ENCODE results near the gene E2F7.

- TF ChIP-seq CTCF (IDR thresholded peaks at IDR 0.05 in 4 of 5, conservative IDR thresholded peaks at IDR 0.05 in 1 of 5), result no peak
- no peak for TF ChIP-seq POLR2A (IDR thresholded peaks at IDR 0.05)
Measured at GRCh38 chr12:77064896-77065360, 441 bp downstream of the E2F7 start.

All from gastrocnemius medialis (tissue), 4 donors.